K562 (cell line): ENCODE measurements around the gene CDK5RAP3. TPM values are rescaled to one million over a fixed set of nuclear protein-coding genes. Genes with fewer than 3 reads are reported as not detected.

ENCODE experiments used
- ATAC-seq: fragments of 200-7000 bp; cut with Tn5 transposase; 3 replicates; pipeline ENCODE4 v1.9.1; 2020; ENCODE audit warnings: moderate library complexity
- BruUV-seq: library from RNA; stranded (reverse); fragments of 400-500 nt; replicated peaks from 2 replicates; lab custom pipeline; 2021; lab: Mats Ljungman, UMichigan
- CTCF ChIA-PET: fragments of 300-600 bp; formaldehyde crosslinking; extraction: SDS; loops from one replicate; lab custom pipeline; 2021; ENCODE audit warnings: low intra/inter-chr PET ratio; lab: Yijun Ruan, JAX
- POLR2A ChIA-PET: fragments of 300-600, 350-650 bp; sonication (Branson Sonifier 250); formaldehyde crosslinking; extraction: SDS; loops from one replicate; lab custom pipeline; 2021; ENCODE audit warnings: antibody characterized with exemption, inconsistent platforms; lab: Yijun Ruan, JAX
- DNase-seq, 4 experiments: peaks; one replicate each; pipeline versions ENCODE4 v3.0.0 to v3.0.0-alpha.2; 2011 to 2018; ENCODE audit warnings: low spot score in 3 of 4, mixed read lengths in 3 of 4; ENCODE audit errors: extremely low read depth in 1 of 4
- FAIRE-seq: peaks from 2 replicates; lab custom pipeline; 2011; peaks lifted over from hg19 to GRCh38; lab: Jason Lieb, UNC
- H2AFZ ChIP-seq: 2 replicates; pipeline ENCODE4 v1.6.0; 2011; ENCODE audit warnings: low read depth, low read length, control low read depth, inconsistent platforms
- H3K27ac ChIP-seq: fragments of 200-600 bp; 3 replicates; pipeline ENCODE4 v1.8.0; 2011; ENCODE audit warnings: low read depth, mild to moderate bottlenecking, control low read depth, inconsistent platforms, low read length, moderate library complexity, mixed read lengths; ENCODE audit errors: extremely low read depth
- H3K27me3 ChIP-seq, 2 experiments: fragments of 300-600 bp in 1 of 2; 2 replicates in 1 of 2; 3 replicates in 1 of 2; pipeline versions ENCODE4 v1.6.0 to v1.8.0; 2011; ENCODE audit warnings: inconsistent platforms in 2 of 2, low read length in 2 of 2, mild to moderate bottlenecking in 1 of 2, mixed read lengths in 1 of 2, moderate library complexity in 1 of 2; ENCODE audit not compliant: control insufficient read depth in 2 of 2, insufficient read depth in 2 of 2
- H3K36me3 ChIP-seq: fragments of 300-600 bp; 3 replicates; pipeline ENCODE4 v1.8.0; 2011; ENCODE audit warnings: mild to moderate bottlenecking, low read length, inconsistent platforms; ENCODE audit not compliant: control insufficient read depth, insufficient read depth
- H3K4me1 ChIP-seq, 2 experiments: fragments of 200-600 bp in 1 of 2; replicated peaks in 1 of 2; 2 replicates in 1 of 2; 3 replicates in 1 of 2; pipeline versions ENCODE4 v1.5.1 to v1.8.0; 2011; ENCODE audit warnings: inconsistent platforms in 2 of 2, low read length in 2 of 2, mild to moderate bottlenecking in 1 of 2, mixed read lengths in 1 of 2, moderate library complexity in 1 of 2; ENCODE audit not compliant: control insufficient read depth in 2 of 2, insufficient read depth in 2 of 2
- H3K4me2 ChIP-seq: 2 replicates; pipeline ENCODE4 v1.6.1; 2011; ENCODE audit warnings: low read length, control low read depth, inconsistent platforms, mixed read lengths; ENCODE audit not compliant: insufficient read depth
- H3K4me3 ChIP-seq: fragments of 200-600 bp; sonication (generic), shearing (Covaris generic); 2 replicates; pipeline ENCODE4 v1.5.1; 2016; ENCODE audit warnings: control low read depth, inconsistent platforms
- H3K79me2 ChIP-seq: fragments of 200-600 bp; 3 replicates; pipeline ENCODE4 v1.8.0; 2011; ENCODE audit warnings: low read length, inconsistent platforms; ENCODE audit not compliant: control insufficient read depth, insufficient read depth
- H3K9ac ChIP-seq, 2 experiments: 2 replicates each; pipeline versions ENCODE4 v1.6.0 to v1.6.1; 2011; ENCODE audit warnings: low read depth in 2 of 2, low read length in 2 of 2, control low read depth in 1 of 2, inconsistent platforms in 1 of 2, mild to moderate bottlenecking in 1 of 2, mixed read lengths in 1 of 2; ENCODE audit not compliant: insufficient read depth in 1 of 2
- H3K9me1 ChIP-seq: one replicate; pipeline ENCODE4 v1.6.0; 2011; ENCODE audit warnings: inconsistent platforms, mild to moderate bottlenecking, low read length, moderate library complexity; ENCODE audit not compliant: control insufficient read depth, insufficient read depth
- H3K9me3 ChIP-seq: replicated peaks from 2 replicates; pipeline ENCODE4 v1.5.1; 2011; ENCODE audit warnings: low read depth, low read length, inconsistent platforms; ENCODE audit not compliant: control insufficient read depth, insufficient read depth
- H4K20me1 ChIP-seq: replicated peaks from 2 replicates; pipeline ENCODE4 v1.6.1; 2011; ENCODE audit warnings: low read length, inconsistent platforms, mixed read lengths; ENCODE audit not compliant: control insufficient read depth, insufficient read depth
- CCAR2 ChIP-seq: fragments of 200-400 bp; formaldehyde crosslinking; IDR thresholded peaks from 2 replicates; pipeline ENCODE4 v1.6.1; 2017; ENCODE audit warnings: mild to moderate bottlenecking, low read depth, low read length
- HNRNPUL1 ChIP-seq: fragments of 200-400 bp; formaldehyde crosslinking; IDR thresholded peaks from 2 replicates; pipeline ENCODE4 v1.6.1; 2017; ENCODE audit warnings: low read length
- PTRF ChIP-seq: fragments of 450-650 bp; IDR thresholded peaks from 2 replicates; pipeline ENCODE4 v1.6.1; 2016; ENCODE audit warnings: mild to moderate bottlenecking, missing genetic modification characterization, missing compliant biosample characterization
- SRSF7 ChIP-seq: fragments of 200-400 bp; formaldehyde crosslinking; optimal IDR thresholded peaks from 2 replicates; pipeline ENCODE3; 2017; ENCODE audit warnings: mild to moderate bottlenecking, low read depth, low read length
- XRCC3 ChIP-seq: fragments of 450-650 bp; IDR thresholded peaks from 2 replicates; pipeline ENCODE4 v1.6.1; 2017; ENCODE audit warnings: mild to moderate bottlenecking, moderate library complexity
- ZNF263 ChIP-seq: sonication (generic); formaldehyde crosslinking; IDR thresholded peaks from 2 replicates; pipeline ENCODE4 v1.8.0; 2022; ENCODE audit warnings: mild to moderate bottlenecking, missing genetic modification reagents, borderline replicate concordance
- ZNF644 ChIP-seq: fragments of 200-800 bp; sonication (Bioruptor generic); IDR thresholded peaks from 2 replicates; pipeline ENCODE4 v1.6.1; 2016; ENCODE audit warnings: low read depth, missing genetic modification characterization, missing compliant biosample characterization
- ZNF79 ChIP-seq: fragments of 250-450 bp; sonication (Bioruptor Pico); IDR thresholded peaks from 2 replicates; pipeline ENCODE4 v1.4.0; 2020; ENCODE audit warnings: low read depth, mild to moderate bottlenecking, moderate library complexity
- WGBS: fragments of 100-300 bp; shearing (Covaris generic); methylation state at CpG from one replicate; pipeline ENCODE4 v1.1.6; 2016; ENCODE audit warnings: low coverage, mixed read lengths; ENCODE audit not compliant: insufficient coverage; ENCODE audit errors: missing lambda C conversion rate; 5-methylcytosine and 5-hydroxymethylcytosine counted together
- in situ Hi-C: fragments of 300-500 bp; cut with MboI; formaldehyde crosslinking; loops from 4 replicates; pipeline ENCODE4 v1.15.0; 2018; ENCODE audit warnings: inconsistent platforms, mixed read lengths
- intact Hi-C: fragments of 100-400 bp; cut with micrococcal nuclease; formaldehyde crosslinking; loops from 2 replicates; pipeline ENCODE4 v1.14.2; 2022
- polyA plus RNA-seq, 8 experiments: library from polyadenylated mRNA; depleted of rRNA in 4 of 8; stranded (reverse) in 5 of 8; unstranded in 3 of 8; fragments of >200 nt; fragmentation: Nextera tagmentation in 2 of 8; fragmentation: Illumina TruSeq in 1 of 8; extraction: Ambion mirVana in 2 of 8; extraction: Trizol in 1 of 8; gene quantifications; 2 replicates each; pipeline versions ENCODE4 v1.2.1 to v1.2.3, GENCODE V29; 2011 to 2014; ENCODE audit warnings: inconsistent platforms in 1 of 8, missing spikeins in 1 of 8
- total RNA-seq, 7 experiments: library from RNA; depleted of rRNA in 6 of 7; stranded (reverse); fragments of >200 nt in 6 of 7; fragmentation: Illumina TruSeq in 2 of 7; extraction: Trizol in 2 of 7; gene quantifications; 2 replicates each; pipeline versions ENCODE4 v1.2.1 to v1.2.3, GENCODE V29; 2011 to 2021; ENCODE audit warnings: low replicate concordance in 1 of 7
- TF ChIP-seq, protein P1 (sequence below): fragments of 450-650 bp; IDR thresholded peaks from 2 replicates; pipeline ENCODE4 v1.6.1; 2016; ENCODE audit warnings: low read depth, mild to moderate bottlenecking, moderate library complexity
- TF ChIP-seq, protein P2 (sequence below): fragments of 250-450 bp; sonication (Bioruptor Pico); IDR thresholded peaks from 2 replicates; pipeline ENCODE4 v1.4.0; 2020; ENCODE audit warnings: mild to moderate bottlenecking
- TF ChIP-seq, protein P3 (sequence below): fragments of 250-450 bp; sonication (Bioruptor Pico); IDR thresholded peaks from 2 replicates; pipeline ENCODE4 v1.9.0; 2021; ENCODE audit warnings: mild to moderate bottlenecking, inconsistent platforms
- TF ChIP-seq, protein P4 (sequence below): fragments of 450-650 bp; IDR thresholded peaks from 2 replicates; pipeline ENCODE4 v1.6.1; 2016; ENCODE audit warnings: missing biosample characterization, missing genetic modification characterization
- TF ChIP-seq, protein P5 (sequence below): fragments of 250-450 bp; sonication (Bioruptor Pico); IDR thresholded peaks from 2 replicates; pipeline ENCODE4 v1.8.0; 2022; ENCODE audit warnings: moderate library complexity, mild to moderate bottlenecking, inconsistent platforms

CDK5RAP3 gene
- total and polyA plus RNA-seq, 9 of the 15 experiments (the other 6 are each of a cell fraction or from before 2014, with no cell fraction given): 44.2 to 202 (median 91.5) TPM

DNA sequence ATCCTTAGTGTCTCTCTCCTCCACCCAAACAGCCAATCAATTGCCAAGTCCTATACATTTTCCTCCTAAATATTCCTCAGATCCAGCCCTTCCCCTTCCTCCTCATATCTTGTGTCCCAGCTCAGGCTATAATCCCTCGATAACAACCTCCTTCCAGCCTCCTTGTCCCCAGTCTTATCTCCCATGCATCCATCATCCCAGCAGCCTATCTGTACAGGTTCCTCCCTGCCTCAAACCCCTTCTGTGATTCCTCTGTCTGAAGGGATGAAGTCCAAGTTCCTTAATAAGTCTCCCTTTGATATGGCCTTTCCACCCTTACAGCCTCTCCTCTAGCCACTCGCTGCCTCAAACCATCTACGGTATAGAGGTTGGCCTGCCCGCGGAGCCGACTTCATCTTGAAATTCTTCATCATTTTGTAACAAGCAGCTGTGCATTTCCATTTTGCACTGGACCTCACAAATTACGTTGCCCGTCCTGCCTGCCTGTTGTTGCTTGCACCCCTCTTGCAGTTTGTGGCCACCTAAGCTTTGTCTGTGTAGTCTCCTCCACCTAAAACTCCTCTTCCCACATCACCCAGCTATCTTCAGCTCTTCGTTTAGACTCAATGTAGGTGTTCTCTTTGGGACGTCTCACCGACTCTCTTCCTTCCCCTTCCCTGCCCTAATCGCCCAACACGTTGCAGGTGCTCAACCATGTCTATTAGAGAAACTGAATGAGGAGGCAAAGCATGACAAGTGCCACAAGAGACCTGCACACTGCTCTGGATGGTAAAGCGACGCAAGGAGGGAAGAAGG is 786 bp upstream of the CDK5RAP3 start (continued):
- TF ChIP-seq, protein P1, sequence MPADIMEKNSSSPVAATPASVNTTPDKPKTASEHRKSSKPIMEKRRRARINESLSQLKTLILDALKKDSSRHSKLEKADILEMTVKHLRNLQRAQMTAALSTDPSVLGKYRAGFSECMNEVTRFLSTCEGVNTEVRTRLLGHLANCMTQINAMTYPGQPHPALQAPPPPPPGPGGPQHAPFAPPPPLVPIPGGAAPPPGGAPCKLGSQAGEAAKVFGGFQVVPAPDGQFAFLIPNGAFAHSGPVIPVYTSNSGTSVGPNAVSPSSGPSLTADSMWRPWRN: no peak
- TF ChIP-seq XRCC3 (no peak), ZNF79 (CRISPR knock-in tag) (no peak), ZNF263 (CRISPR knock-in tag) (no peak)
- TF ChIP-seq, protein P2, sequence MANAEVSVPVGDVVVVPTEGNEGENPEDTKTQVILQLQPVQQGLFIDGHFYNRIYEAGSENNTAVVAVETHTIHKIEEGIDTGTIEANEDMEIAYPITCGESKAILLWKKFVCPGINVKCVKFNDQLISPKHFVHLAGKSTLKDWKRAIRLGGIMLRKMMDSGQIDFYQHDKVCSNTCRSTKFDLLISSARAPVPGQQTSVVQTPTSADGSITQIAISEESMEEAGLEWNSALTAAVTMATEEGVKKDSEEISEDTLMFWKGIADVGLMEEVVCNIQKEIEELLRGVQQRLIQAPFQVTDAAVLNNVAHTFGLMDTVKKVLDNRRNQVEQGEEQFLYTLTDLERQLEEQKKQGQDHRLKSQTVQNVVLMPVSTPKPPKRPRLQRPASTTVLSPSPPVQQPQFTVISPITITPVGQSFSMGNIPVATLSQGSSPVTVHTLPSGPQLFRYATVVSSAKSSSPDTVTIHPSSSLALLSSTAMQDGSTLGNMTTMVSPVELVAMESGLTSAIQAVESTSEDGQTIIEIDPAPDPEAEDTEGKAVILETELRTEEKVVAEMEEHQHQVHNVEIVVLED: no peak

DNA sequence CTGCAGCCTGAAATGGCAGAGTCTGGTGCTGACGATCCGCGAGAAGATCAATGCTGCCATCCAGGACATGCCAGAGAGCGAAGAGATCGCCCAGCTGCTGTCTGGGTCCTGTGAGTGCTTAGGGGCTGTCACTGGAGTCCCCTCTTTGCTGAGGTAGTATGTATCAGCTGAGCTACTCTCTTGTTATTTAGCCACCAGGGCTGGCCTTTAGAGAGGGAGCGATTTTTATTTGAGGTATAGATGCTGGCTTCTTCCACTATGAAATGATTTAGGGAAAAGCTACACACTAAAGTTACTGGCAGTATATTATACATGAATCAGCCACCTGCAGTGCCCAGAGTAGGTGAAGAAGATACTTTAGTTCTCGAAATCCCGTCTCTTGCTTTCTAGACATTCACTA is 2.6 kb downstream of the CDK5RAP3 start:
- ATAC-seq (no peak), DNase-seq (no peak), FAIRE-seq (no peak)
- in situ Hi-C loops: no loop called here
- Histone ChIP-seq H3K27me3 (no peaks in the 10 kb centered on the region), H3K79me2 (peaks cover 19% of the 10 kb centered on the region), H3K27ac (no peak overlapping the region), H3K9me1 (no peaks in the 10 kb centered on the region), H3K4me1 (peaks cover 20 to 28% of the 10 kb centered on the region in 2 experiments; a peak in 4 of 5 replicates), H3K4me2 (no peak overlapping the region), H3K9me3 (no peaks in the 10 kb centered on the region), H3K36me3 (peaks cover 59% of the 10 kb centered on the region), H3K9ac (no peak overlapping the region), H4K20me1 (no peaks in the 10 kb centered on the region), H2AFZ (no peak overlapping the region), H3K4me3 (no peak overlapping the region)
- CTCF ChIA-PET: no interaction called here
- POLR2A ChIA-PET: no interaction called here
- no TSS peak for BruUV-seq
- 97% methylated on average over 8 of the region's 8 CpGs for WGBS
- intact Hi-C loops: no loop called here
- TF ChIP-seq CCAR2: no peak
- no peak for TF ChIP-seq PTRF (tag)
- TF ChIP-seq, protein P3, sequence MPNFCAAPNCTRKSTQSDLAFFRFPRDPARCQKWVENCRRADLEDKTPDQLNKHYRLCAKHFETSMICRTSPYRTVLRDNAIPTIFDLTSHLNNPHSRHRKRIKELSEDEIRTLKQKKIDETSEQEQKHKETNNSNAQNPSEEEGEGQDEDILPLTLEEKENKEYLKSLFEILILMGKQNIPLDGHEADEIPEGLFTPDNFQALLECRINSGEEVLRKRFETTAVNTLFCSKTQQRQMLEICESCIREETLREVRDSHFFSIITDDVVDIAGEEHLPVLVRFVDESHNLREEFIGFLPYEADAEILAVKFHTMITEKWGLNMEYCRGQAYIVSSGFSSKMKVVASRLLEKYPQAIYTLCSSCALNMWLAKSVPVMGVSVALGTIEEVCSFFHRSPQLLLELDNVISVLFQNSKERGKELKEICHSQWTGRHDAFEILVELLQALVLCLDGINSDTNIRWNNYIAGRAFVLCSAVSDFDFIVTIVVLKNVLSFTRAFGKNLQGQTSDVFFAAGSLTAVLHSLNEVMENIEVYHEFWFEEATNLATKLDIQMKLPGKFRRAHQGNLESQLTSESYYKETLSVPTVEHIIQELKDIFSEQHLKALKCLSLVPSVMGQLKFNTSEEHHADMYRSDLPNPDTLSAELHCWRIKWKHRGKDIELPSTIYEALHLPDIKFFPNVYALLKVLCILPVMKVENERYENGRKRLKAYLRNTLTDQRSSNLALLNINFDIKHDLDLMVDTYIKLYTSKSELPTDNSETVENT (CRISPR knock-in tag): no peak
- TF ChIP-seq, protein P4, sequence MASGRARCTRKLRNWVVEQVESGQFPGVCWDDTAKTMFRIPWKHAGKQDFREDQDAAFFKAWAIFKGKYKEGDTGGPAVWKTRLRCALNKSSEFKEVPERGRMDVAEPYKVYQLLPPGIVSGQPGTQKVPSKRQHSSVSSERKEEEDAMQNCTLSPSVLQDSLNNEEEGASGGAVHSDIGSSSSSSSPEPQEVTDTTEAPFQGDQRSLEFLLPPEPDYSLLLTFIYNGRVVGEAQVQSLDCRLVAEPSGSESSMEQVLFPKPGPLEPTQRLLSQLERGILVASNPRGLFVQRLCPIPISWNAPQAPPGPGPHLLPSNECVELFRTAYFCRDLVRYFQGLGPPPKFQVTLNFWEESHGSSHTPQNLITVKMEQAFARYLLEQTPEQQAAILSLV (tag): no peak
- no peak for TF ChIP-seq ZNF644 (tag)
- no peak for TF ChIP-seq HNRNPUL1
- no peak for TF ChIP-seq SRSF7
- TF ChIP-seq, protein P5, sequence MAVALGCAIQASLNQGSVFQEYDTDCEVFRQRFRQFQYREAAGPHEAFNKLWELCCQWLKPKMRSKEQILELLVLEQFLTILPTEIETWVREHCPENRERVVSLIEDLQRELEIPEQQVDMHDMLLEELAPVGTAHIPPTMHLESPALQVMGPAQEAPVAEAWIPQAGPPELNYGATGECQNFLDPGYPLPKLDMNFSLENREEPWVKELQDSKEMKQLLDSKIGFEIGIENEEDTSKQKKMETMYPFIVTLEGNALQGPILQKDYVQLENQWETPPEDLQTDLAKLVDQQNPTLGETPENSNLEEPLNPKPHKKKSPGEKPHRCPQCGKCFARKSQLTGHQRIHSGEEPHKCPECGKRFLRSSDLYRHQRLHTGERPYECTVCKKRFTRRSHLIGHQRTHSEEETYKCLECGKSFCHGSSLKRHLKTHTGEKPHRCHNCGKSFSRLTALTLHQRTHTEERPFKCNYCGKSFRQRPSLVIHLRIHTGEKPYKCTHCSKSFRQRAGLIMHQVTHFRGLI (CRISPR knock-in tag): no peak
